K562 (cell line): Measurements from ENCODE around the gene CCT3. TPM values are rescaled to one million over a fixed set of nuclear protein-coding genes. Genes with fewer than 3 reads are reported as not detected.

ENCODE experiments used
- ATAC-seq: fragments of 200-7000 bp; cut with Tn5 transposase; 3 replicates; pipeline ENCODE4 v1.9.1; 2020; ENCODE audit warnings: moderate library complexity
- BruUV-seq: library from RNA; stranded (reverse); fragments of 400-500 nt; replicated peaks from 2 replicates; lab custom pipeline; 2021; lab: Mats Ljungman, UMichigan
- CTCF ChIA-PET: fragments of 300-600 bp; formaldehyde crosslinking; extraction: SDS; loops from one replicate; lab custom pipeline; 2021; ENCODE audit warnings: low intra/inter-chr PET ratio; lab: Yijun Ruan, JAX
- POLR2A ChIA-PET: fragments of 300-600, 350-650 bp; sonication (Branson Sonifier 250); formaldehyde crosslinking; extraction: SDS; loops from one replicate; lab custom pipeline; 2021; ENCODE audit warnings: antibody characterized with exemption, inconsistent platforms; lab: Yijun Ruan, JAX
- DNase-seq, 4 experiments: peaks; one replicate each; pipeline versions ENCODE4 v3.0.0 to v3.0.0-alpha.2; 2011 to 2018; ENCODE audit warnings: low spot score in 3 of 4, mixed read lengths in 3 of 4; ENCODE audit errors: extremely low read depth in 1 of 4
- FAIRE-seq: peaks from 2 replicates; lab custom pipeline; 2011; peaks lifted over from hg19 to GRCh38; lab: Jason Lieb, UNC
- H2AFZ ChIP-seq: 2 replicates; pipeline ENCODE4 v1.6.0; 2011; ENCODE audit warnings: low read depth, low read length, control low read depth, inconsistent platforms
- H3K27ac ChIP-seq: fragments of 200-600 bp; 3 replicates; pipeline ENCODE4 v1.8.0; 2011; ENCODE audit warnings: low read depth, mild to moderate bottlenecking, control low read depth, inconsistent platforms, low read length, moderate library complexity, mixed read lengths; ENCODE audit errors: extremely low read depth
- H3K27me3 ChIP-seq, 2 experiments: fragments of 300-600 bp in 1 of 2; 2 replicates in 1 of 2; 3 replicates in 1 of 2; pipeline versions ENCODE4 v1.6.0 to v1.8.0; 2011; ENCODE audit warnings: inconsistent platforms in 2 of 2, low read length in 2 of 2, mild to moderate bottlenecking in 1 of 2, mixed read lengths in 1 of 2, moderate library complexity in 1 of 2; ENCODE audit not compliant: control insufficient read depth in 2 of 2, insufficient read depth in 2 of 2
- H3K36me3 ChIP-seq: fragments of 300-600 bp; 3 replicates; pipeline ENCODE4 v1.8.0; 2011; ENCODE audit warnings: mild to moderate bottlenecking, low read length, inconsistent platforms; ENCODE audit not compliant: control insufficient read depth, insufficient read depth
- H3K4me1 ChIP-seq, 2 experiments: fragments of 200-600 bp in 1 of 2; replicated peaks in 1 of 2; 2 replicates in 1 of 2; 3 replicates in 1 of 2; pipeline versions ENCODE4 v1.5.1 to v1.8.0; 2011; ENCODE audit warnings: inconsistent platforms in 2 of 2, low read length in 2 of 2, mild to moderate bottlenecking in 1 of 2, mixed read lengths in 1 of 2, moderate library complexity in 1 of 2; ENCODE audit not compliant: control insufficient read depth in 2 of 2, insufficient read depth in 2 of 2
- H3K4me2 ChIP-seq: 2 replicates; pipeline ENCODE4 v1.6.1; 2011; ENCODE audit warnings: low read length, control low read depth, inconsistent platforms, mixed read lengths; ENCODE audit not compliant: insufficient read depth
- H3K4me3 ChIP-seq: fragments of 200-600 bp; sonication (generic), shearing (Covaris generic); 2 replicates; pipeline ENCODE4 v1.5.1; 2016; ENCODE audit warnings: control low read depth, inconsistent platforms
- H3K79me2 ChIP-seq: fragments of 200-600 bp; 3 replicates; pipeline ENCODE4 v1.8.0; 2011; ENCODE audit warnings: low read length, inconsistent platforms; ENCODE audit not compliant: control insufficient read depth, insufficient read depth
- H3K9ac ChIP-seq, 2 experiments: 2 replicates each; pipeline versions ENCODE4 v1.6.0 to v1.6.1; 2011; ENCODE audit warnings: low read depth in 2 of 2, low read length in 2 of 2, control low read depth in 1 of 2, inconsistent platforms in 1 of 2, mild to moderate bottlenecking in 1 of 2, mixed read lengths in 1 of 2; ENCODE audit not compliant: insufficient read depth in 1 of 2
- H3K9me1 ChIP-seq: one replicate; pipeline ENCODE4 v1.6.0; 2011; ENCODE audit warnings: inconsistent platforms, mild to moderate bottlenecking, low read length, moderate library complexity; ENCODE audit not compliant: control insufficient read depth, insufficient read depth
- H3K9me3 ChIP-seq: replicated peaks from 2 replicates; pipeline ENCODE4 v1.5.1; 2011; ENCODE audit warnings: low read depth, low read length, inconsistent platforms; ENCODE audit not compliant: control insufficient read depth, insufficient read depth
- H4K20me1 ChIP-seq: replicated peaks from 2 replicates; pipeline ENCODE4 v1.6.1; 2011; ENCODE audit warnings: low read length, inconsistent platforms, mixed read lengths; ENCODE audit not compliant: control insufficient read depth, insufficient read depth
- CTCF ChIP-seq, 3 experiments: IDR thresholded peaks in 2 of 3; conservative IDR thresholded peaks in 1 of 3; 2 replicates each; pipeline ENCODE4 v1.5.1; 2011 to 2012; ENCODE audit warnings: low read length in 3 of 3, mild to moderate bottlenecking in 3 of 3, control low read depth in 2 of 3, improper control_type of control experiment in 1 of 3, inconsistent platforms in 1 of 3, low read depth in 1 of 3, mixed read lengths in 1 of 3, moderate library complexity in 1 of 3; ENCODE audit not compliant: insufficient read depth in 2 of 3
- E2F4 ChIP-seq: sonication (generic); formaldehyde crosslinking; IDR thresholded peaks from 2 replicates; pipeline ENCODE4 v1.8.0; 2022; ENCODE audit warnings: mild to moderate bottlenecking, low read depth, missing genetic modification reagents
- MAX ChIP-seq: sonication (generic); formaldehyde crosslinking; IDR thresholded peaks from 2 replicates; pipeline ENCODE4 v1.9.0; 2022; ENCODE audit warnings: mild to moderate bottlenecking, missing genetic modification reagents
- RBFOX2 ChIP-seq: fragments of 200-400 bp; formaldehyde crosslinking; IDR thresholded peaks from 2 replicates; pipeline ENCODE4 v1.6.1; 2017; ENCODE audit warnings: low read depth, mild to moderate bottlenecking, low read length, moderate library complexity
- SUPT5H ChIP-seq: fragments of 450-650 bp; IDR thresholded peaks from 2 replicates; pipeline ENCODE4 v1.6.1; 2016
- USF1 ChIP-seq: sonication (generic); formaldehyde crosslinking; IDR thresholded peaks from 2 replicates; pipeline ENCODE4 v1.9.0; 2022; ENCODE audit warnings: mild to moderate bottlenecking, missing genetic modification reagents
- WGBS: fragments of 100-300 bp; shearing (Covaris generic); methylation state at CpG from one replicate; pipeline ENCODE4 v1.1.6; 2016; ENCODE audit warnings: low coverage, mixed read lengths; ENCODE audit not compliant: insufficient coverage; ENCODE audit errors: missing lambda C conversion rate; 5-methylcytosine and 5-hydroxymethylcytosine counted together
- in situ Hi-C: fragments of 300-500 bp; cut with MboI; formaldehyde crosslinking; loops from 4 replicates; pipeline ENCODE4 v1.15.0; 2018; ENCODE audit warnings: inconsistent platforms, mixed read lengths
- intact Hi-C: fragments of 100-400 bp; cut with micrococcal nuclease; formaldehyde crosslinking; loops from 2 replicates; pipeline ENCODE4 v1.14.2; 2022
- polyA plus RNA-seq, 8 experiments: library from polyadenylated mRNA; depleted of rRNA in 4 of 8; stranded (reverse) in 5 of 8; unstranded in 3 of 8; fragments of >200 nt; fragmentation: Nextera tagmentation in 2 of 8; fragmentation: Illumina TruSeq in 1 of 8; extraction: Ambion mirVana in 2 of 8; extraction: Trizol in 1 of 8; gene quantifications; 2 replicates each; pipeline versions ENCODE4 v1.2.1 to v1.2.3, GENCODE V29; 2011 to 2014; ENCODE audit warnings: inconsistent platforms in 1 of 8, missing spikeins in 1 of 8
- total RNA-seq, 7 experiments: library from RNA; depleted of rRNA in 6 of 7; stranded (reverse); fragments of >200 nt in 6 of 7; fragmentation: Illumina TruSeq in 2 of 7; extraction: Trizol in 2 of 7; gene quantifications; 2 replicates each; pipeline versions ENCODE4 v1.2.1 to v1.2.3, GENCODE V29; 2011 to 2021; ENCODE audit warnings: low replicate concordance in 1 of 7
- TF ChIP-seq, protein P1 (sequence below): fragments of 250-450 bp; sonication (Bioruptor Pico); IDR thresholded peaks from 2 replicates; pipeline ENCODE4 v1.5.1; 2021; ENCODE audit warnings: mild to moderate bottlenecking
- TF ChIP-seq, protein P2 (sequence below): IDR thresholded peaks from 2 replicates; pipeline ENCODE4 v1.6.1; 2011; ENCODE audit warnings: borderline replicate concordance, low read depth, mild to moderate bottlenecking, moderate library complexity, low read length; ENCODE audit not compliant: insufficient read depth, poor library complexity, severe bottlenecking

Gene CCT3
- total and polyA plus RNA-seq, 9 of the 15 experiments (the other 6 are each of a cell fraction or from before 2014, with no cell fraction given), result 475 to 1,167 (median 610) TPM

DNA sequence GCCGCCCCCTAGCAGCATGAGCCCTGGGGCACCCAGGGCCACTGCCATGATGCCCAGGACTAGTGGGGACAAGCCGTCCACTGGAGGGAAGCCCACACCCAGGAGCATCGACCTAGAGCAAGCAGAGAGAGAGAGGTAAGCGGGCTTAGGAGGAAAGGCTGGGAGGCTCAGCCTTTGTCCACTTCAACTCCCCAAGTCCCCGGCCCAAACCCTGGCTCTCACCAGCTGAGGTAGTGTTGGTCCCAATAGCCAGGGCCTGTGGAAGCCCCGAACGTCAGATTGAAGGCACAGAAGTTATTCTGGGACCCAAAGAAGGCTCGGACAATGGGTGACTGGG, 45.0 kb downstream of the CCT3 start (continued):
- TF ChIP-seq, protein P1, sequence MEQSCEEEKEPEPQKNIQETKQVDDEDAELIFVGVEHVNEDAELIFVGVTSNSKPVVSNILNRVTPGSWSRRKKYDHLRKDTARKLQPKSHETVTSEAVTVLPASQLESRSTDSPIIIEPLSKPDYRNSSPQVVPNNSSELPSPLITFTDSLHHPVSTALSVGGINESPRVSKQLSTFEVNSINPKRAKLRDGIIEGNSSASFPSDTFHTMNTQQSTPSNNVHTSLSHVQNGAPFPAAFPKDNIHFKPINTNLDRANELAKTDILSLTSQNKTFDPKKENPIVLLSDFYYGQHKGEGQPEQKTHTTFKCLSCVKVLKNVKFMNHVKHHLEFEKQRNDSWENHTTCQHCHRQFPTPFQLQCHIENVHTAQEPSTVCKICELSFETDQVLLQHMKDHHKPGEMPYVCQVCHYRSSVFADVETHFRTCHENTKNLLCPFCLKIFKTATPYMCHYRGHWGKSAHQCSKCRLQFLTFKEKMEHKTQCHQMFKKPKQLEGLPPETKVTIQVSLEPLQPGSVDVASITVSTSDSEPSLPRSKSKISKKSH, result no peak
- TF ChIP-seq E2F4 (CRISPR knock-in tag), result no peak

DNA sequence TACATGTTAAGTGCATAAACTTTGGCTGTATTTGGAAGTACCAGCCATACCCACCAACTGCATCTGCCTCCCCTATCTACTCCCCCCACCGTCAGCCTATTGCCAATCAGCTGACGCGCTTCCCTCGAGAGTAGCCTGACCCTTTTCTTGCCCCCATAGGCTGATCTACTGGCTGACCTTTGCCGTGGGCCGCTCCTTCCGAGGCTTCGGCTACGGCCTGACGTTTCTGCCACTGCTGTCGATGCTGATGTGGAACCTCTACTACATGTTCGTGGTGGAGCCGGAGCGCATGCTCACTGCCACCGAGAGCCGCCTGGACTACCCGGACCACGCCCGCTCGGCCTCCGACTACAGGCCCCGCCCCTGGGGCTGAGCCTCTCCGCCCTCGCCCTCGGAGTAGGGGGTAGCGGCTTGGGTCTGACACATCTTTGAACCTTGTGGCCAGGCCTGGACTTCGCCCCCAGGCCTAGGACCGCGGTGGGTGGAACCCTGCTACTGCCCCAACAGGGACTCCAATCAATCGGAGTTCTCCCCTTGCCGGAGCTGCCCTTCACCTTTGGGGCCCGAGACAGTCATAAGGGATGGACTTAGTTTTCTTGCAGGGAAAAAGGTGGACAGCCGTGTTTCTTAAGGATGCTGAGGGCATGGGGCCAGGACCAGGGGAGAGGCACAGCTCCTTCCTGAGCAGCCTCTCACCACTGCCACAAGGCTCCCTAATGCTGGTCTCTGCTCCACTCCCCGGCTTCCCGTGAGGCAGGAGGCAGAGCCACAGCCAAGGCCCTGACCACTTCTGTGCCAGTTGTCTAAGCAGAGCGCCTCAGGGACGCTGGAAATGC, 46.6 kb downstream of the CCT3 start:
- Histone ChIP-seq H3K9ac (peak overlapping the region in 1 of 2 experiments; percentile 45; a peak in 1 of 4 replicates), H3K27ac (no peak overlapping the region), H3K9me1 (no peaks in the 10 kb centered on the region), H3K36me3 (peaks cover 24% of the 10 kb centered on the region; the same call in 2 of the 3 replicates), H3K4me3 (no peak overlapping the region), H3K4me1 (peaks cover 7 to 15% of the 10 kb centered on the region in 2 experiments; a peak in 4 of 5 replicates), H2AFZ (no peak overlapping the region), H3K79me2 (no peaks in the 10 kb centered on the region), H4K20me1 (no peaks in the 10 kb centered on the region), H3K9me3 (no peaks in the 10 kb centered on the region), H3K4me2 (no peak overlapping the region), H3K27me3 (no peaks in the 10 kb centered on the region)
- BruUV-seq, result no TSS peak
- in situ Hi-C loops, result no loop called here
- 81% methylated on average over 36 of the region's 37 CpGs for WGBS
- POLR2A ChIA-PET, result interaction anchor here (1.0 kb wide), 1 partner anchor 8 kb away, joined by 5 read pairs; the partner anchor contains the start of gene SMG5
- intact Hi-C loops, result no loop called here
- DNase-seq (peak; percentile 42 to 72 (median 56)), FAIRE-seq (no peak), ATAC-seq (peak; percentile 78)
- CTCF ChIA-PET, result no interaction called here
- TF ChIP-seq, protein P2, sequence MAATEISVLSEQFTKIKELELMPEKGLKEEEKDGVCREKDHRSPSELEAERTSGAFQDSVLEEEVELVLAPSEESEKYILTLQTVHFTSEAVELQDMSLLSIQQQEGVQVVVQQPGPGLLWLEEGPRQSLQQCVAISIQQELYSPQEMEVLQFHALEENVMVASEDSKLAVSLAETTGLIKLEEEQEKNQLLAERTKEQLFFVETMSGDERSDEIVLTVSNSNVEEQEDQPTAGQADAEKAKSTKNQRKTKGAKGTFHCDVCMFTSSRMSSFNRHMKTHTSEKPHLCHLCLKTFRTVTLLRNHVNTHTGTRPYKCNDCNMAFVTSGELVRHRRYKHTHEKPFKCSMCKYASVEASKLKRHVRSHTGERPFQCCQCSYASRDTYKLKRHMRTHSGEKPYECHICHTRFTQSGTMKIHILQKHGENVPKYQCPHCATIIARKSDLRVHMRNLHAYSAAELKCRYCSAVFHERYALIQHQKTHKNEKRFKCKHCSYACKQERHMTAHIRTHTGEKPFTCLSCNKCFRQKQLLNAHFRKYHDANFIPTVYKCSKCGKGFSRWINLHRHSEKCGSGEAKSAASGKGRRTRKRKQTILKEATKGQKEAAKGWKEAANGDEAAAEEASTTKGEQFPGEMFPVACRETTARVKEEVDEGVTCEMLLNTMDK, result no peak
- TF ChIP-seq USF1 (CRISPR knock-in tag), result 0 out of 2 replicates have a peak, but pooled peaks have one; percentile 28
- TF ChIP-seq MAX (CRISPR knock-in tag), result peak; percentile 80
- TF ChIP-seq CTCF (IDR thresholded peaks at IDR 0.05 in 2 of 3, conservative IDR thresholded peaks at IDR 0.05 in 1 of 3; ENCODE audit: insufficient read depth in 2 of 3, low read depth in 1 of 3, low read length in 3 of 3), result no peak
- peak; percentile 28; the same call in 1 of the 2 replicates for TF ChIP-seq SUPT5H
- peak; percentile 51 for TF ChIP-seq RBFOX2
